Activated naive CD8-positive, alpha-beta T cell treated with anti-CD3 and anti-CD28 coated beads for 36 hours (primary cell): ENCODE data around the gene GPR137B. TPM values are rescaled to one million over a fixed set of nuclear protein-coding genes. Genes with fewer than 3 reads are reported as not detected.

ENCODE experiments used
- DNase-seq: peaks from one replicate; pipeline ENCODE4 v3.0.0; 2021
- H3K27ac Mint-ChIP-seq: one replicate; pipeline ENCODE4 v1.8.0; 2022; ENCODE audit warnings: mild to moderate bottlenecking, moderate library complexity, mixed read lengths
- H3K27me3 Mint-ChIP-seq: one replicate; pipeline ENCODE4 v1.8.0; 2022; ENCODE audit warnings: mild to moderate bottlenecking, mixed read lengths
- H3K36me3 Mint-ChIP-seq: one replicate; pipeline ENCODE4 v1.8.0; 2021; ENCODE audit warnings: mild to moderate bottlenecking, mixed read lengths
- H3K4me1 Mint-ChIP-seq: one replicate; pipeline ENCODE4 v1.8.0; 2021; ENCODE audit warnings: mixed read lengths
- H3K4me3 Mint-ChIP-seq: one replicate; pipeline ENCODE4 v1.8.0; 2022; ENCODE audit warnings: mild to moderate bottlenecking, moderate library complexity, mixed read lengths
- H3K9me3 Mint-ChIP-seq: one replicate; pipeline ENCODE4 v1.8.0; 2022; ENCODE audit warnings: mixed read lengths
- total RNA-seq, 2 experiments: library from RNA; stranded (reverse); gene quantifications; one replicate each; pipeline ENCODE4 v1.2.3, GENCODE V29; 2021

The GPR137B gene
- total RNA-seq, 2 experiments from 2014 or later = 4.6 to 4.7 TPM

DNA sequence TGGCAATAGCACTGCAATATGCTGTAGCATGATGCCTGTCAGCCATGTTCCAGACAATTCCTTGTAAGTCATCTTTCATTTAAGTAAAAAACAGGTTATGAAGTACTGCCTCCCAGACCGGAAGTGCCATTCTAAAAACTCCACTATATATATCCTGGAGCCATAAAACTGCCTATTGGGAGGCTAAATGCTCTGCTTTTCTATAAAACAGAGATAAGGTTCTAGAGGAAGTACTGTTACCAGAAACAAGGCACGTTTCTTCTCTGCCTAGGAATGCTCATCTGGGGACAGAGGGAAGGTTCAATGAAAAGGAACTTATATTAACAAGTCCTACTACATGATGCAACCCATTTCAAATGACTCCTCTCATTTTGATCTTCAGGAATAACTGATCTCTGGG, 66.8 kb downstream of the GPR137B start:
- Mint-ChIP-seq H3K9me3 (peaks cover 3% of the 10 kb centered on the region), H3K27ac (no peak overlapping the region), H3K4me3 (no peak overlapping the region), H3K27me3 (no peaks in the 10 kb centered on the region), H3K4me1 (no peaks in the 10 kb centered on the region), H3K36me3 (peaks cover 26% of the 10 kb centered on the region)
- DNase-seq = no peak

DNA sequence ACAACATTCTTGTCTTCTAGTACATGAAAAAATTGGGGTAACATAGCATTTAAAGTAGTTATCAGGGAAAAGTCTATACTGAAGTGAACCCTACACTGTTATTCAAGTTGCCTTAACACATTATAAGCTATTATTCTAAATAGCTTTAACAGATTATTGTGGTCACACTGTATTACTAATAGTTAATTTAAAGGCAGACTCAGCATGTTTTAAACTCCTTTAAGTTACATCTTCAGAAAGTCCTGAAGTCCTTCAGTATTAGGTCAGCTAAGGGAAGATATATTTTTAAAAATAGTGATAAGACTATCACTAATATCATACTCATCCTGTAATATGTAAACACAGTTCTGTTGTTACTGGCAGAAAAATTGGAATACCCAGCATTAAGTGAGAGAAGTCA, 67.4 kb downstream of the GPR137B start:
- Mint-ChIP-seq H3K9me3 (peaks cover under 1% of the 10 kb centered on the region), H3K27me3 (no peaks in the 10 kb centered on the region), H3K4me3 (no peak overlapping the region), H3K36me3 (peaks cover 21% of the 10 kb centered on the region), H3K4me1 (no peaks in the 10 kb centered on the region), H3K27ac (no peak overlapping the region)
- DNase-seq = no peak

DNA sequence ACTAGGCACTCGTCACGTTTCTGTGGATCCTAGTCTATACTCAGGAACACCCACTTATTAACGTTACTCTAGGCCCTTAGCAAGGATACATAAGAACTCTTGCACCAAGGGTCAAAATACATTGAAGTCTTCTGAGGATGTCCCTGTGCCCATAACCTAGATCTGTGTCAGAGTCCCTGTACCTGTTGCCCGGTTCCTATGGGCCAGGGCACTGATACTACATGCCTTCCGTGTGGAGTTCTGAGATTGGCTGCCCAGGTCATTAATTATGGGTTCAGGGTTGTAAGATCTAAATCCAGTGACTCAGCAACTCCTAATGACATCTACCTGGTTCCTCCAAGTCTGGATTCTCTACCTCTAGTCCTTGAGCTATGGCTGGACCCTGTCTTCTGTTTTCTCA, 69.5 kb downstream of the GPR137B start:
- H3K4me3 Mint-ChIP-seq = no peak overlapping the region
- H3K27ac Mint-ChIP-seq = no peak overlapping the region
- no peaks in the 10 kb centered on the region for H3K9me3 Mint-ChIP-seq
- no peak for DNase-seq
- peaks cover 7% of the 10 kb centered on the region for H3K36me3 Mint-ChIP-seq
- no peaks in the 10 kb centered on the region for H3K4me1 Mint-ChIP-seq
- H3K27me3 Mint-ChIP-seq = no peaks in the 10 kb centered on the region

DNA sequence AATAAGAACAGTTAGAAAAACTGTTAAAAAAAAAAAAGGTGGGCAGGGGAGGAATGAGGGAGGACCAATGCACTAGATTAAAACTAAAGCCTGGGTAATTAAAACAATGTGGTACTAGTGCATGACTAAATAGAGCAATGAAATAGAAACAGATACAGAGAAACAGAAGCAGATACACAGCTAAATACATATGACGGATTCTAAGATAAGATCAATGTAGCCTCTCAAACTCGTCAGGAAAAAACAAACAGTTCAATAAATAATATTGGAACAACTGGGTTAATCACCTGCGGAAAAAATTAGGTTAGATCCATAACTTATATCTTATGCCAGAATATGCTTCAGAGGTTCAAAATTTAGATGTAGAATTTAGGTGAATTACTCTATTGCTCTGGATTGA, 71.2 kb downstream of the GPR137B start:
- peaks cover 5% of the 10 kb centered on the region for H3K36me3 Mint-ChIP-seq
- DNase-seq = no peak

DNA sequence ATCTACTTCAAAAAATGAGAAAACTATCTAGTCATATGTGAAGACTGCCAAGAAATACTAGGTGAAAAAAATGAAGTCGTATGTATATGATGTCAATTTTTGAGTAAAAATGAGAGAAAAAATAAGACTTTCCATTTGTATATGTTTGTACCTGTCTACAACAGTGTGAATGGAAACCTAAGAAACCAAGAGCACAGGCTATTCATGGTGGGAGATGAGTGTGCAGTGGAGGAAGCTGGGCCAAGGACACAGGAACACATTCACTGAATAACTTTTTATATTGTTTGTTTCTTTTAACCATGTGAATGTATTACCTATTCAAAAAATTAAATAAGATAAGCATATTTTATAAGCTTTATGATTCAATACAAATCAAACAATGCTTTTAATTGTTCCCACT, 72.4 kb downstream of the GPR137B start:
- H3K27ac Mint-ChIP-seq = no peak overlapping the region
- no peaks in the 10 kb centered on the region for H3K4me1 Mint-ChIP-seq
- H3K4me3 Mint-ChIP-seq = no peak overlapping the region
- peaks cover 5% of the 10 kb centered on the region for H3K36me3 Mint-ChIP-seq
- no peaks in the 10 kb centered on the region for H3K9me3 Mint-ChIP-seq
- no peak for DNase-seq
- H3K27me3 Mint-ChIP-seq = no peaks in the 10 kb centered on the region

More for the DNA sequence above, 71.2 kb downstream of the GPR137B start:
- Mint-ChIP-seq H3K9me3 (no peaks in the 10 kb centered on the region), H3K27me3 (no peaks in the 10 kb centered on the region), H3K4me1 (no peaks in the 10 kb centered on the region), H3K4me3 (no peak overlapping the region), H3K27ac (no peak overlapping the region)

DNA sequence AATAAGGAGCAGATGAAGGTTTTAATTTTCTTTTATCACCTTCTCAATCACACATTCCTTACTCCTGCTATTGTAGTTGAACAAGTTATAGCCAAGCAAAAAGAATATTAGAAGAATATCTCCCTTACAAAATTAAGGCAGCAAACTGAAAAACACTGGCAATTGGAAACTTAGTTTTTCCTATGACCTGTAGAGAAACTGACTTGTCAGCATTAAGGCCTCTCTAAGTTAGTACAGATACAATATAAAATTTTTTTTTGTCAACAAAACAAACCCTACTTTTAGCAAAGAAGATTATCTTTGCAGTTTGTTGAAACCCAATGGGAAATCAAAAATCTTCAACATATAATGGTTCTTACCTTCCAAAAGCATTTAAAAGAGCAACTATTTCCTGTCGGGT, 78.1 kb downstream of the GPR137B start:
- Mint-ChIP-seq H3K4me1 (no peaks in the 10 kb centered on the region), H3K27me3 (no peaks in the 10 kb centered on the region), H3K36me3 (no peaks in the 10 kb centered on the region), H3K27ac (no peak overlapping the region), H3K9me3 (no peaks in the 10 kb centered on the region), H3K4me3 (no peak overlapping the region)
- no peak for DNase-seq

DNA sequence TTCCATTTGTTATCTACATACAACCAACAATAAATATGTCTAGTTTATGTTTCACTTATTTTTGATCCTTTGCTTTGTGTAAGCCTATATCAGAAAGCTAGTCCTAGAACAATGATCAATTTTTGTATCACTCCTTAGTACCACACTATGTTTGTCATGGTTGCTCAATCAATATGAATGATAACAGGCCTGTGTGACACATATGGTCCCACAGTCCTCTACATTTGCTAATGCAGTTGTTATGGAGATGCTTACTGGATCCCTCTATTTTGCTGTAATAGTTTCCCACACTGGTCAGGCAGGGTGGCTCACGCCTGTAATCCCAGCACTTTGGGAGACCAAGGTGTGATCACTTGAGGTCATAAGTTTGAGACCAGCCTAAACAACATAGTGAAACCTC, 80.3 kb downstream of the GPR137B start:
- H3K27me3 Mint-ChIP-seq = no peaks in the 10 kb centered on the region
- H3K4me1 Mint-ChIP-seq = no peaks in the 10 kb centered on the region
- H3K4me3 Mint-ChIP-seq = no peak overlapping the region
- H3K27ac Mint-ChIP-seq = no peak overlapping the region
- no peak for DNase-seq
- no peaks in the 10 kb centered on the region for H3K36me3 Mint-ChIP-seq
- no peaks in the 10 kb centered on the region for H3K9me3 Mint-ChIP-seq

DNA sequence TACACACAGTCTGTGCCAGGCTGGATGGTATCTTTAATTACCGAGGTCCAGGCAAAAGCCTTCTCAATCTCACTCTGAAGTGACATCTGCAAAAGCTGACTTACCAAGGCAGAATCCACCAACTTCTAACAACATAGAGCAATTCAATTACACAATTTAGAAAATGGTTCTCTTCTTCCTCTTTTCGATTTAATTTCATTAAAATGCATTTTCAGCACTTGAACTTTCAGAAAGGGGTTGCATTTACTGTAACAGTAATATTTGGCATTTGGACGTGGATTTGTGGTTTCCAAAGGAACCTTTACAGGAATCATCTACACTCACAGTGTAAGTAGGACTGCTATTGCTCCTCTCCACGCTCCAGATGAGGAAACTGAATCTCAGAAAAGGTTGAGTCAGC, 86.1 kb downstream of the GPR137B start:
- DNase-seq = no peak
- Mint-ChIP-seq H3K4me3 (no peak overlapping the region), H3K27me3 (no peaks in the 10 kb centered on the region), H3K27ac (no peak overlapping the region), H3K9me3 (no peaks in the 10 kb centered on the region), H3K36me3 (no peaks in the 10 kb centered on the region), H3K4me1 (no peaks in the 10 kb centered on the region)

DNA sequence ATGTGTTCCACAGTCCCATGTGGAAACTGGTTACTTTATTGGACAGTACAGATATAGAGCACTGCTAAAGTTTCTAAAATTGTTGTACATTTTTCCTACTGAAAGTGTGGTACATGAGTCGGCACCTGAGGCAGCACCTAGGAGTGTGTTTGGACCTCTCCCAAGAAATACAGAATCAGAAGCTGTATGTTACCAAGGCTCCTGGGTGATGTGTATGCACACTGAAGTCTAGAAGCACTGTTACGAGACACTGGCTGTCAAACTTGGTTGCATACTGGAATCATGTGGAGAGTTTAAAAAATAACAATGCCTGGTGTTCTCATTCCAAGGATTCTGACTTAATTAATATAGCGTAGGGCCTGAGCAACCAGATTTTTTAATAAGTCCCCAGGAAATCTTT, 92.8 kb downstream of the GPR137B start:
- H3K4me1 Mint-ChIP-seq = no peaks in the 10 kb centered on the region
- H3K27me3 Mint-ChIP-seq = no peaks in the 10 kb centered on the region
- H3K4me3 Mint-ChIP-seq = no peak overlapping the region
- H3K36me3 Mint-ChIP-seq = no peaks in the 10 kb centered on the region
- no peaks in the 10 kb centered on the region for H3K9me3 Mint-ChIP-seq
- no peak for DNase-seq
- H3K27ac Mint-ChIP-seq = no peak overlapping the region

DNA sequence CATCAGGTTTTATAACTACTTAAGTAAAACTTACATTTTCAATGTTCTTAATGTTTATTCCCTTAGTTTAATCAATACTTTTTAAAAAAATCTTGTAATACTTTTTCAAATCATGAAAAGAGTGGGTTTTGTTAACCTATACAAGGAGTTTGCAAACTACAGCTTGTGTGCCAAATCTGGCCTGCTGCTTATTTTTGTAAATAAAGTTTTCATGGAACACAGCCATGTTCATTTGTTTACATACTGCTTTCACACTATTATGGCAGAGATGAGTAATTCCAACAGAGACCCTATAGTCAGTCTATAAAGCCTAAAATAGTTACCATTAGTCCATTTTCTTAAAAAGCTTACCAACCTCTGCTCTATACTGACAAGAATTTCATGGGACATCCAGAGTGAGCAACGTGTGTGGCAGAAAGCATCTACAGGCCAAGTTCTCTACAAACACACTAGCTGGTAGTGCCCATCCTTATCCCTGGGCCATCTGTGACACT, 96.8 kb downstream of the GPR137B start:
- Mint-ChIP-seq H3K27ac (no peak overlapping the region), H3K27me3 (no peaks in the 10 kb centered on the region), H3K4me3 (no peak overlapping the region), H3K9me3 (no peaks in the 10 kb centered on the region), H3K4me1 (no peaks in the 10 kb centered on the region), H3K36me3 (peaks cover 5% of the 10 kb centered on the region)
- DNase-seq = no peak

DNA sequence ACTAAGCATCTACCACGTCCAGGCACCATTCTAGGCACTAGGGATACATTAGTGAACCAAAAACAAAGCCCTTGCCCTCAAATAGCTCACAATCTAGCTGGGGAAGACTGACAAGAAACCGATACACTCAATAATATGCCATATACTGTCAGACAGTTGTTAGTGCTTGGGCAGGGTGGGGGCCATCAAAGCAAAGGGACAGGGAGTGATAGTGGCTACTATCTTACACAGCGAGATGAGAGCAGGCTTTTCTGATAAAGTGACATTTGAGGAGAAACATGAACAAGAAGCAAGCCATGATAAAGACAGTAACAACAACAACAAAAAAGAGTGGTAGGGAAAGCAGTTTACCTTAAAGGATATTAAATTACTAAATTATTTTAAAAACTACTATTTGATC, 98.3 kb downstream of the GPR137B start:
- H3K27ac Mint-ChIP-seq = no peak overlapping the region
- no peaks in the 10 kb centered on the region for H3K27me3 Mint-ChIP-seq
- no peaks in the 10 kb centered on the region for H3K4me1 Mint-ChIP-seq
- no peaks in the 10 kb centered on the region for H3K9me3 Mint-ChIP-seq
- peaks cover 5% of the 10 kb centered on the region for H3K36me3 Mint-ChIP-seq
- no peak overlapping the region for H3K4me3 Mint-ChIP-seq
- DNase-seq = no peak

DNA sequence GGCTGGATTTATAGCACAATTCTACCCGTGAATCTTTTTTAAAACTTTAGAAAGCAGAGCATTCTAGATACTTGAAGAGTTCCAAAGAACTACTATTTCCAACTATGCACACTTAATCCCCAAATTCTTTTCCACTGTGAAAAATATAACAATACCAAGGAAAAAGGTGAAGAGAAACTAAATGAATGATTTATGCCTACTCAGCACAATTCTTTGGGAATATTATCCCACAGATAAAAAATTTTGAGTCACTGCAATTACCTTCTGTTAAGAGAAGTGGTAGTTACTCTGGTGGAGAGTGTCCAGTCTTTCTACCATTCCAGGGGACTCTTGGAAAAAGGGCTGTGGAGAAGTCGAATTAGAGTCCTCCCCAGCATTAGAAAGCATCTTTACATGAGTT, 100.2 kb downstream of the GPR137B start:
- Mint-ChIP-seq H3K9me3 (no peaks in the 10 kb centered on the region), H3K4me3 (no peak overlapping the region), H3K27me3 (no peaks in the 10 kb centered on the region), H3K4me1 (no peaks in the 10 kb centered on the region), H3K27ac (no peak overlapping the region), H3K36me3 (peaks cover 8% of the 10 kb centered on the region)
- DNase-seq = no peak

DNA sequence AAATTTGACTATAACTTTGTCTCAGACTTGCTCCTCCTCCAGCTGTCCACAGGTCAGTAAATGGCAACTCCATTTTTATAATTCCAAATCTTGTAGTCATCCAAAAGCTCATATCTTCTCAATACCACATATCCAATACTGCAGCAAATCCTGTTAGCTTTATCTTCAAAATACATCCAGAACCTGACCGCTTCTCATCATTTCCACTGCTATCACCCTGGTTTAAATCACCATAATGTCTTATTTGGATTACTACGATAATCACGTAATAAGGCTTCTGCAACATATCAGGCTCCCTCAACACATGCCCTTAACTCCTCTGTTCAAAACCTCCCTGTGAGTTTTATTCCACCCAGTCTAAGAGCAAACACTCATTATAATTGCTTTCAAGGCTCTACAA, 104.9 kb downstream of the GPR137B start:
- H3K27ac Mint-ChIP-seq = no peak overlapping the region
- no peak for DNase-seq
- H3K27me3 Mint-ChIP-seq = no peaks in the 10 kb centered on the region
- H3K4me1 Mint-ChIP-seq = no peaks in the 10 kb centered on the region
- no peak overlapping the region for H3K4me3 Mint-ChIP-seq
- no peaks in the 10 kb centered on the region for H3K9me3 Mint-ChIP-seq
- peaks cover 9% of the 10 kb centered on the region for H3K36me3 Mint-ChIP-seq

DNA sequence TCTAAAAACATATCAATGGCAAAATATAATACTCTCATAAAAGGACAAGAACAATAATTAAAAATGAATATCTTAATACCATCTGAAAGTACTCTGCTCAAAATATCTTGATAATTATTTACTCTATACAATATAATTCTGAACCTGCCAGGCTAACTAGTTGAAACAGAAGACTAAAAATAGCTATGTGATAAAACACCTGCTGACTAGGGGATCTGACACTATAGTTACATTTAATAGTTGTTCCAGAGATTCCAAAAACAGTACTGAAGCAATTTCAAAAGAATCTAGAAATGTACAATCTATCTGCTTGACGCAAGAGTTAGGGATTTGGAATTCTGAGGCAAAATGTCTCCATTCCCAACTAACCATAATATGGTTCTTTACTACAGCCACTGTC, 109.2 kb downstream of the GPR137B start:
- Mint-ChIP-seq H3K9me3 (no peaks in the 10 kb centered on the region), H3K27ac (no peak overlapping the region), H3K4me3 (no peak overlapping the region), H3K36me3 (peaks cover 4% of the 10 kb centered on the region), H3K4me1 (no peaks in the 10 kb centered on the region), H3K27me3 (no peaks in the 10 kb centered on the region)
- no peak for DNase-seq

DNA sequence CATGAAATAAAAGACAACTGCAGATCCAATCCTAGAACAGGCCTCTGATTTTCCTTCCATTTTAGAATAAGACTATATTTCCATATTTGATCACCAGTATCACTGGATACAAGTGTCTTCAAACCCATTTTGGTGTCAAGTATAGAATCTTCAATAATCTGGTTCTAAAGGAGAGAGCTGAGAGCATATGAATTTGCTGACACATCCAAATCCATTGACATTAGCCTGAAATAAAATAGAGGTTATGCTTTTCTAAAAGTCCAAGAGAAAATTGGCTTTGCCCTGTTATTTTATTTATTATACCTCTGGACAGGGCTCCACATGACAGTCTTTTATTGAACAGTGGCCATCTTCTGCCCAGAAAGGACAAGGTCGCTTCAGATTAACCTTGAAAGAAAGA, 110.8 kb downstream of the GPR137B start:
- Mint-ChIP-seq H3K9me3 (peaks cover 9% of the 10 kb centered on the region), H3K27ac (no peak overlapping the region), H3K36me3 (peaks cover 9% of the 10 kb centered on the region), H3K4me1 (no peaks in the 10 kb centered on the region), H3K4me3 (no peak overlapping the region), H3K27me3 (no peaks in the 10 kb centered on the region)
- no peak for DNase-seq

DNA sequence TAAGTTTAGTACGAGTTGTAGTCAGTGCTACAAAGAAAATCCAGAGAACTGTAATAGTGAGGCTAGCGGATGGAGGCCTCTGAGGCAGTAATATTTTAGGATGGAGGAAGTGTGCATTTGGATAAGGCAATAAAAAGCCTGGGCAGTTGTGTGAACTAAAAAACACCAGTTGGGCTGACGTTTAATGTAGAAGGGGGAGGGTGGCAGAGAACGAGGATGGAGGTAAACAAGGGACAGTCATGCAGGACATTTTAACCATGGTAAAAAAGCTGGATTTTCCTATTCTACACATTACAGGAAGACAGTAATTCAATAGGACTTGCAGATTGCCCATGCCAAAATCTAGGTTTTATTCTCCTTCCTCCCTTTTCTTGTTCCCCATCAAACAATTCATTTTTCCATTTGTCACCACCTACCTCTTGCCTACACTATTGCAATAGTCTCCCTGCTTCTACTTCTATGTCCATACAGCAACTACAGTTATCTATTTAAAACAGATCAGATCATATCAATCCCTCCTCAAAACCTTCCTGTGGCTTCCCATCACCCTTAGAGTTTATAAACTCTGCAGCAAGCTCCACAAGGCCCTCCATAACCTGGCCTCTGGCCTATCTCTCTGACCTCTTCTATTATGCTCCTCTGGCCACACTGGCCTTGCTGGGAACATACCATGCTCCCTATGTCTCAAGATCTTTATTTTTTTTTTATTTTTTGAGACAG, 111.7 kb downstream of the GPR137B start:
- H3K4me1 Mint-ChIP-seq = peaks cover 2% of the 10 kb centered on the region
- H3K4me3 Mint-ChIP-seq = no peak overlapping the region
- no peaks in the 10 kb centered on the region for H3K27me3 Mint-ChIP-seq
- no peak for DNase-seq
- peaks cover 14% of the 10 kb centered on the region for H3K9me3 Mint-ChIP-seq
- no peak overlapping the region for H3K27ac Mint-ChIP-seq
- peaks cover 14% of the 10 kb centered on the region for H3K36me3 Mint-ChIP-seq
